K562 (cell line): ENCODE measurements around the gene MCM7. TPM values are rescaled to one million over a fixed set of nuclear protein-coding genes. Genes with fewer than 3 reads are reported as not detected.

Experiments
- BDP1 ChIP-seq: IDR thresholded peaks from 3 replicates; pipeline ENCODE4 v1.6.1; 2011; ENCODE audit not compliant: insufficient read length, insufficient read depth
- BMI1 ChIP-seq: fragments of 150-350 bp; IDR thresholded peaks from 2 replicates; pipeline ENCODE4 v1.6.1; 2014; ENCODE audit warnings: low read length
- CHCHD3 ChIP-seq: fragments of 250-450 bp; sonication (Bioruptor Pico); IDR thresholded peaks from 2 replicates; pipeline ENCODE4 v2.1.2; 2022; ENCODE audit warnings: mild to moderate bottlenecking
- DMBX1 ChIP-seq: fragments of 250-450 bp; sonication (Bioruptor Pico); IDR thresholded peaks from 2 replicates; pipeline ENCODE4 v1.8.0; 2022; ENCODE audit warnings: inconsistent platforms, mild to moderate bottlenecking, moderate library complexity, borderline replicate concordance
- FOXA3 ChIP-seq, 2 experiments: fragments of 450-650 bp in 1 of 2; sonication (generic) in 1 of 2; formaldehyde crosslinking; IDR thresholded peaks in 1 of 2; conservative IDR thresholded peaks in 1 of 2; 2 replicates each; pipeline versions ENCODE4 v1.4.0 to v1.8.0; 2020 to 2022; ENCODE audit warnings: mild to moderate bottlenecking in 2 of 2, missing genetic modification reagents in 1 of 2
- FOXK1 ChIP-seq: sonication (generic); formaldehyde crosslinking; IDR thresholded peaks from 2 replicates; pipeline ENCODE4 v1.8.0; 2022; ENCODE audit warnings: missing genetic modification reagents, mild to moderate bottlenecking, borderline replicate concordance
- HNRNPH1 ChIP-seq: fragments of 200-400 bp; formaldehyde crosslinking; optimal IDR thresholded peaks from 2 replicates; pipeline ENCODE3; 2017; ENCODE audit warnings: low read depth, mild to moderate bottlenecking, low read length, moderate library complexity
- IRF1 ChIP-seq: sonication (generic); formaldehyde crosslinking; IDR thresholded peaks from 2 replicates; pipeline ENCODE4 v1.8.0; 2022; ENCODE audit warnings: missing genetic modification reagents, mild to moderate bottlenecking, borderline replicate concordance
- JUNB ChIP-seq: fragments of 450-650 bp; formaldehyde crosslinking; conservative IDR thresholded peaks from 2 replicates; pipeline ENCODE4 v1.4.0; 2020; ENCODE audit warnings: mild to moderate bottlenecking
- KDM1A ChIP-seq, 2 experiments: fragments of 450-650 bp; IDR thresholded peaks; 2 replicates each; pipeline ENCODE4 v1.6.1; 2016; ENCODE audit warnings: mild to moderate bottlenecking in 2 of 2
- MEF2D ChIP-seq: conservative IDR thresholded peaks from 2 replicates; pipeline ENCODE4 v1.6.1; 2016; ENCODE audit warnings: low read depth, missing genetic modification characterization, missing compliant biosample characterization
- PHB ChIP-seq: fragments of 250-450 bp; sonication (Bioruptor Pico); IDR thresholded peaks from 2 replicates; pipeline ENCODE4 v1.5.0; 2021
- POLR2AphosphoS2 ChIP-seq: IDR thresholded peaks from 2 replicates; pipeline ENCODE4 v1.6.1; 2012; ENCODE audit warnings: low read length, improper control_type of control experiment
- PYGO2 ChIP-seq: fragments of 450-650 bp; IDR thresholded peaks from 2 replicates; pipeline ENCODE4 v1.6.1; 2016; ENCODE audit warnings: mild to moderate bottlenecking, missing genetic modification characterization, moderate library complexity, missing compliant biosample characterization
- SIX5 ChIP-seq, 2 experiments: IDR thresholded peaks; 2 replicates each; pipeline ENCODE4 v1.6.1; 2011; ENCODE audit warnings: low read length in 2 of 2, borderline replicate concordance in 1 of 2, low read depth in 1 of 2, mild to moderate bottlenecking in 1 of 2, moderate library complexity in 1 of 2; ENCODE audit not compliant: insufficient read depth in 1 of 2
- SNAPC5 ChIP-seq: fragments of 250-450 bp; sonication (Bioruptor Pico); IDR thresholded peaks from 2 replicates; pipeline ENCODE4 v1.8.0; 2021; ENCODE audit warnings: moderate library complexity, mild to moderate bottlenecking, inconsistent platforms
- SRSF3 ChIP-seq: fragments of 200-400 bp; formaldehyde crosslinking; IDR thresholded peaks from 2 replicates; pipeline ENCODE4 v1.6.1; 2016; ENCODE audit warnings: mild to moderate bottlenecking, low read length, moderate library complexity; ENCODE audit not compliant: insufficient read depth
- STAT5A ChIP-seq: IDR thresholded peaks from 2 replicates; pipeline ENCODE4 v1.6.1; 2012; ENCODE audit warnings: low read length, inconsistent platforms, borderline replicate concordance
- TFAP4 ChIP-seq: sonication (generic); formaldehyde crosslinking; IDR thresholded peaks from 2 replicates; pipeline ENCODE4 v1.8.0; 2022; ENCODE audit warnings: missing genetic modification reagents, mild to moderate bottlenecking, moderate library complexity, borderline replicate concordance
- ZC3H11A ChIP-seq: IDR thresholded peaks from 2 replicates; pipeline ENCODE4 v1.6.1; 2012; ENCODE audit warnings: low read depth, low read length, improper control_type of control experiment
- ZKSCAN8 ChIP-seq: fragments of 200-800 bp; sonication (Bioruptor generic); IDR thresholded peaks from 2 replicates; pipeline ENCODE4 v1.6.1; 2016; ENCODE audit warnings: missing genetic modification characterization, missing compliant biosample characterization
- ZNF184 ChIP-seq: sonication (generic); formaldehyde crosslinking; IDR thresholded peaks from 2 replicates; pipeline ENCODE4 v1.5.0; 2020; ENCODE audit warnings: missing genetic modification reagents
- ZNF280B ChIP-seq: fragments of 250-450 bp; sonication (Bioruptor Pico); IDR thresholded peaks from 2 replicates; pipeline ENCODE4 v1.5.1; 2021; ENCODE audit warnings: mild to moderate bottlenecking
- ZNF3 ChIP-seq: fragments of 250-450 bp; sonication (Bioruptor Pico); IDR thresholded peaks from 2 replicates; pipeline ENCODE4 v1.5.0; 2021; ENCODE audit warnings: mild to moderate bottlenecking, moderate library complexity
- ZNF511 ChIP-seq: sonication (generic); formaldehyde crosslinking; IDR thresholded peaks from 2 replicates; pipeline ENCODE4 v1.8.0; 2022; ENCODE audit warnings: mild to moderate bottlenecking, missing genetic modification reagents
- ZNF583 ChIP-seq: fragments of 250-450 bp; sonication (Bioruptor Pico); IDR thresholded peaks from 2 replicates; pipeline ENCODE4 v1.4.0; 2020
- polyA plus RNA-seq, 8 experiments: library from polyadenylated mRNA; depleted of rRNA in 4 of 8; stranded (reverse) in 5 of 8; unstranded in 3 of 8; fragments of >200 nt; fragmentation: Nextera tagmentation in 2 of 8; fragmentation: Illumina TruSeq in 1 of 8; extraction: Ambion mirVana in 2 of 8; extraction: Trizol in 1 of 8; gene quantifications; 2 replicates each; pipeline versions ENCODE4 v1.2.1 to v1.2.3, GENCODE V29; 2011 to 2014; ENCODE audit warnings: inconsistent platforms in 1 of 8, missing spikeins in 1 of 8
- total RNA-seq, 7 experiments: library from RNA; depleted of rRNA in 6 of 7; stranded (reverse); fragments of >200 nt in 6 of 7; fragmentation: Illumina TruSeq in 2 of 7; extraction: Trizol in 2 of 7; gene quantifications; 2 replicates each; pipeline versions ENCODE4 v1.2.1 to v1.2.3, GENCODE V29; 2011 to 2021; ENCODE audit warnings: low replicate concordance in 1 of 7

The MCM7 gene
- total and polyA plus RNA-seq, 9 of the 15 experiments (the other 6 are each of a cell fraction or from before 2014, with no cell fraction given), result 329 to 856 (median 437) TPM

GRCh38 chr7:100119970-100120732 lies 19.0 kb upstream of the MCM7 start (continued):
- TF ChIP-seq FOXK1 (CRISPR knock-in tag) (no peak), STAT5A (no peak), ZNF184 (CRISPR knock-in tag) (no peak), ZKSCAN8 (CRISPR knock-in tag) (0 out of 2 replicates have a peak, but pooled peaks have one; percentile 6), CHCHD3 (CRISPR knock-in tag) (no peak), PYGO2 (tag) (no peak), SIX5 (IDR thresholded peaks at IDR 0.05; ENCODE audit: borderline replicate concordance in 1 of 2, insufficient read depth in 1 of 2, low read depth in 1 of 2, low read length in 2 of 2) (peak; percentile 47 to 52; a peak in 2 of 4 replicates), IRF1 (CRISPR knock-in tag) (no peak), POLR2AphosphoS2 (peak; percentile 50; the same call in 1 of the 2 replicates), BDP1 (no peak), ZNF3 (CRISPR knock-in tag) (no peak), TFAP4 (no peak), JUNB (CRISPR knock-in tag) (no peak), ZNF511 (no peak), PHB (peak; percentile 11; the same call in 1 of the 2 replicates), SNAPC5 (no peak), MEF2D (tag) (no peak), BMI1 (no peak), ZC3H11A (no peak), SRSF3 (no peak), ZNF280B (CRISPR knock-in tag) (no peak), KDM1A (IDR thresholded peaks at IDR 0.05) (no peak), ZNF583 (CRISPR knock-in tag) (no peak), DMBX1 (CRISPR knock-in tag) (no peak), HNRNPH1 (no peak), FOXA3 (CRISPR knock-in tag; conservative IDR thresholded peaks at IDR 0.05 in 1 of 2, IDR thresholded peaks at IDR 0.05 in 1 of 2) (no peak)
